ENCODE measurements around the gene USP6.
"Not testable (repeated sequence)": the region's sequence is repeated elsewhere in the genome, so short reads cannot be mapped to it uniquely, and the experiment has no call there.

The USP6 gene

DNA sequence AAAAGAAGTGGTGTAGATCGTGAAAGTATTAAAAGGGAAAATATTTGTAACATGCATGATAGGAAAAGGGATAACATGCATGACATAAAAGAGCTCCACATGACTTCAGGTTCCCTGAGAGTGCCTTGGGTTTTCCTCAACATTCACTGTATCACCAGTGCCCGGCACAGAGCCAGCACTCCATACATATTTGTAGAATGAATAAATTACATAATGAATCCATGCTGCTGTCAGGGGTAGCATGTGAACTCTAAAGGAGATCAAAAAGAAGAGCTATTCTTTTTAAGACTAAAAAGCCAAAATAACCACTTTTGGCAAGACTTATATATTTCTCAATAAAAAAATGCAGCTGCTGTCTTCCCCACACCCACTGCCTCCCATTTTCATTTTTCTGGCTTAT lies 78.5 kb downstream of the USP6 start:
- no peak for DNase-seq (ENCODE audit: low spot score)

DNA sequence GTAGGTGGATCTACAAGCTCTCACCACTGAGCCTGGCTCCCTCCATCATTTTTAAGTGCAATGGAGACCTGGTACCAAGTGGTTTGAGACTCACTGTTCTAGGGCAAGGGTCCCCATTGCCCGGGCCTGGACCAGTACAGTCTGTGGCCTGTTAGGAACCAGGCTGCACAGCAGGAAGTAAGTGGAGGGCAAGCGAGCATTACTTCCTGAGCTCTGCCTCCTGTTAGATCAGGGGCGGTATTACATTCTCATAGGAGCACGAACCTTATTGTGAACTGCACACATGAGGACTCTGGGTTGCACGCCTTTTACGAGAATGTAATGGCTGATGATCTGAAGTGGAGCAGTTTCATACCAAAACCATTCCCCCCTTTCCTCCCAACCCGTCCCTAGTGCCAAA lies 82.6 kb downstream of the USP6 start:
- no peak for DNase-seq (ENCODE audit: low spot score)

DNA sequence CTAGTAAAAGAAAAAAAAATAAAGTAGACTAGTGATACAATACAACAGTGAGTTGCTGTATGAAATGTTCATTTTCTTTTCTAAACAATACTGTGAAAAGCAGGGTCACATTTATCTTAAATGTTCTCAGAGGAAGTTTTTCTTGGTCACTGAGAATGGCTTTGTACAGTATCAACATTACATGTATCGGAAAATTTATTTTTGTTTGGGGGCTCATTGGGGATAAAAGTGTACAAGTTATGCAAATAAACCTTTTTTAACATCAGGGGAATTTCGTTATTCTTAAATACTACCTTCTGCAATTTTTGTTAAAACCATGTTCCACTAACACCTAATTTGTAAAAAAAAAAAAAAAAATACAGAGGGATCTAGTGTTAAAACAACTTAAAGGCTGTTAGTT lies 84.5 kb downstream of the USP6 start:
- DNase-seq (ENCODE audit: low spot score), result no peak

DNA sequence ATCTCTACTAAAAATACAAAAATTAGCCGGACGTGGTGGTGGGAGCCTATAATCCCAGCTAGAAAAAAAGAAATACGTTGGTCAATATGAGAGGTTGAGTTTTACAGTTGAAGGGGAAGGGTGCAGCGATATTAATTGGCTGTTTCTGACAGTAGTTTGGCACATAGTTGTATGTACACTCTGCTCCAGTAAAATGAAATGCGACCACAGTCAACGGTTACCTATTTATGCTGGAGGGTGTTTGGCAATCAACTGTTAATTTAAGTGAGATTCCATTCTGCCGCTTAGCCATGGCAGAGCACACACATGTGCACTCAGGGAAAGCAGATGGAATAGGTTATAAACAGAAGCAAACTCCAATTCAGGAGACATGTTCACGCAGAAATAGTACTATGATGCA lies 85.2 kb downstream of the USP6 start:
- DNase-seq (ENCODE audit: low spot score), result no peak

DNA sequence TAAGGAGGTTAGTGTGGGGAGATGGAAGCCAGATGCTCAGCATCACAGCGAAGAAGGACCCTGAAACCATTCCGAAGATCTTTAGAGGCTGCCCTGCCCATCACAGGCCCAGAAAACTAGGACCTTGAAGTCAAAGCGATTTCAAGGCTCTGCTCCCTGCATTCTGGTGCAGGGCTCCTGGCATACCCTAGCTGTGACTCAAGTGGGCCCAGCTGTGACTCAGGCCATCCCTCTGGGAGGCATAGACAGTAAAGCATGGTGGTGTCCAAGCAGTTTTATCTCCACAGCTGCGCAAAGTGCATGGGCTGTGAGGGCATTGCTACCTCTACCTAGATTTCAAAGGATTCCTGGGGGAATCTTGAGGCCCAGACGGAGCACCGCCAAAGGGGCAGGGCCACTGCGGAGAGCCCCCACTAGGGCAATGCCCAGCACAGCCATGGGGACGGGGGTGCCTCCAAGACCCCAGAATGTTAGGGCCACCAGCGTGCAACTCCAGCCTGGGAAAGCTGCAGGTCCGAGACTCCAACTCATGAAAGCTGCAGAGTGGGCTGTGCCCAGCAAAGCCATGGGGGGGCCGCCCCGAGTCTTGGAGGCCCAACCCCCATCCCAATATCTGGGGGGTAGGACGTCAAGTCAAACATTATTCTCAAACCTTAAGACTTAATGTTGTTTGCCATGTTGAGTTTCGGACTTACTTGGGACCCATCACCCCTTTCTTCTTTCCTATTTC lies 87.5 kb downstream of the USP6 start:
- DNase-seq (ENCODE audit: low spot score), result no peak

DNA sequence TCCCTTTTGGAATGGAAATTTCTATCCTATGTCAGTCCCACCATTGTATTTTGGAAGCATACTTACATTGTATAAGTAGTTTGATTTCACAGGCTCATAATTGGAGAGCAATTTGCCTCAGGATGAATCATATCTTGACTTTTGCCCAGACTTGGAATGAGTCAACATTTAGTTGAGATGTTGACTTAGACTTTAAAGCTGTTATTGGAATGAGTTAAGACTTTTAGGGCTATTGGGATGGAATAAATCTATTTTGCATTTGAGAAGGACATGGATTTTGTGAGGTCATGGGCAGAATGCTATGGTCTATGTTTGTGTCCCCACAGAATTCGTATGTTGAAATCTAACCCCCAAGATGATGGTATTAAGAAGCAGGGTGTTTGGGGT lies 88.1 kb downstream of the USP6 start:
- DNase-seq (ENCODE audit: low spot score), result no peak

DNA sequence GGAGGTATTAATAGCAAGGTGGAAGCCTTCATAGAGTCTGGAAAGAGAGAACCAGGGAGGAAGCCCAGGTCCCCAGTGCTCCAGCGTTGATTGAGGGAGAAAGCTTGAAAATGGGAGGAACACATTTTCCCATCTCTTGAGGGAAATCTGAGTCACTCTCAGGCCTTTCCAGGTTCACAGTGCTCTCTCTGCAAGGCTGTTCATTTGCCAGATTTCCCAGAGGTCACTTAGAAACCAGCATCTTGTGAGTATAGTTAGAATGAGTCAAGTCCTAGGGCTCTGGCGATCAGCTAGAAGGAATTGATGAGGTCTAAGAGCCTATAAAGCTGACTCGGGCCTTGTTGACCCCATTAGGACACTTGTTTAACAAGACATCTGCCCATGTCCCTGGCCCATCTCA lies 93.6 kb downstream of the USP6 start:
- no peak for DNase-seq (ENCODE audit: low spot score)

DNA sequence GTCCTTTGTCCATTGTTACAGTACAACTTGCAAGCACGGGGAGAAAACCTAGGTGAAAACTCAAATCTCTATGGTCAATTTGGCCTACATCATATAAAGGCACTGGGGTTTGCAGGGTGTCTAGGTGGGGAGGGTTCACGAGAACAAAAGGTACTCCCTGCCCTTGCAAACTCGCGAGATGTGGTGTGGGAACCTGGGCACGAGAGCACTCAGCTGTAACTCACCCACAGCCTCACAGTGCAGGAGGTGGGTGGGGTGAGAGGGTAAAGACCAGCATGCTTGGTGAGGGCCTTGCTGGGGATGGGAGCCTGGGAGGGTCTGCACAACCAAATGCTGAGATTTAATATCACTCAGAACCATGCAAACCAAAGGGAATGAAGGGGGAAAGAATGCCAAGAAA lies 94.3 kb downstream of the USP6 start:
- DNase-seq (ENCODE audit: low spot score), result no peak

DNA sequence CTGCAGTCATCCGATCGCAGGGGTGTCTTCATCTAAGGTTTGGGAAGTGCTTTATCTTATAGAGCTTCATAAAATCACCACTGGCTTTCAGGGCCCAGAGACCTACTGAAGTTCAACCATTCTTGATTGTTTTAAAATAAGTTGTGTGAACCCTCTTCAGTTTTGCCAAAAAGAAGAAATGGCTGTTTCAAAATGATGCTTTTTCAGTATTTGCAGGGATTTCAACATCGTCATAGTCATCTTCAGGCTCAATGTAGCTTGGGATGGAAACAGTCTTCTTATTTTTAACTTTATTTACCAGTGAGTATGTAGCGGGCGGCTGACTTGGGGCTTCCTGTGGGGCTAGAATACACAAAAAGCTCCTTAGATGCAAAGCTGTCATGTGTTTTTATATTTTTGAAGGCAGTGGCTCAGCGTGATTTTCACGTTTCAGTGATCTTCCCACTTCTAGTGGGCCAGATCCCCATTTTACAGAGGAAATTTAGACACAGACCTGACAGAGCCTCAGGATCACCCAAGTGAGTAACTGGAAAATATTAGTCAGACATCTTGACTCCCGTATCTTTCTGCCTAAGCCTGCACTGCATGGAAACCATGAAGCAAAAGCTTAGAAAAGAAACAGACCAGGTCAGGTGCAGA lies 94.9 kb downstream of the USP6 start:
- DNase-seq (ENCODE audit: low spot score), result no peak

DNA sequence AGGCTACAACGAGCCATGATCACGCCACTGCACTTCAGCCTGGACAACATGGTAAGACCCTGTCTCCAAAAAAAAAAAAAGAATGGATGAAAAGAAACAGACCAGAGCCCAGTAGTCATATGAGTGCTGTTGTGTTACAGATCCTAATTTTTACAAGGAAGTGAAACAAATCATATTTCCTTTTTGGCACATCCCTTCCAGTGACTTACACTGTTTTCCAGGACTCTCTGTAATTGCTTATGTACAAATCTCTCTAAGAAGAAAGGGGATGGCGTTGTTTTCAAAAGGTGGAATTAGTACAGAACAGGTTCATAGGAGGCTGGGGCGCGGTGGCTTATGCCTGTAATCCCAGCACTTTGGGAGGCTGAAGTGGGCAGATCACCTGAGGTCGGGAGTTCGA lies 95.6 kb downstream of the USP6 start:
- DNase-seq (ENCODE audit: low spot score), result no peak

DNA sequence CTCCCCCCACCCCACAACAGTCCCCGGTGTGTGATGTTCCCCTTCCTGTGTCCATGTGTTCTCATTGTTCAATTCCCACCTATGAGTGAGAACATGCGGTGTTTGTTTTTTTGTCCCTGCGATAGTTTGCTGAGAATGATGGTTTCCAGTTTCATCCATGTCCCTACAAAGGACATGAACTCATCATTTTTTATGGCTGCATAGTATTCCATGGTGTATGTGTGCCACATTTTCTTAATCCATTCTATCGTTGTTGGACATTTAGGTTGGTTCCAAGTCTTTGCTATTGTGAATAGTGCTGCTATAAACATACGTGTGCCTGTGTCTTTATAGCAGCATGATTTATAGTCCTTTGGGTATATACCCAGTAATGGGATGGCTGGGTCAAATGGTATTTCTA lies 101.7 kb downstream of the USP6 start:
- not testable (repeated sequence) for DNase-seq (ENCODE audit: low spot score)

DNA sequence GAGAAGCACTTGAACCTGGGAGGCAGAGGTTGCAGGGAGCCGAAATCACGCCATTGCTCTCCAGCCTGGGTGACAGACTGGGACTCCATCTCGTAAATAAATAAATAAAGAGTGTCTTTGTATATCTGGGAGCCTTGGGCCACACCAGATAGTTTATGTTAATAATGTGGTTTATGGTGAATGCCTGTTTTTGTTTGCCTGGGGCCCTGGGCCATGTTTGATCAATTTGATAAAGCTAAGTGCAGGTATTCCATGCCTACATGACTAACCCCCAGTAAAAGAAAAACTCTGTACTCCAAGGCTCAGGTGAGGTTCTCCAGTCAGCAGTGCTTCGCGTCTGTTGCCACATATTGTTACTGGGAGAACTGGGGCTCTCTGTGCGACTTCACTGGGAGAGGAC lies 103.7 kb downstream of the USP6 start:
- DNase-seq (ENCODE audit: low spot score), result no peak

DNA sequence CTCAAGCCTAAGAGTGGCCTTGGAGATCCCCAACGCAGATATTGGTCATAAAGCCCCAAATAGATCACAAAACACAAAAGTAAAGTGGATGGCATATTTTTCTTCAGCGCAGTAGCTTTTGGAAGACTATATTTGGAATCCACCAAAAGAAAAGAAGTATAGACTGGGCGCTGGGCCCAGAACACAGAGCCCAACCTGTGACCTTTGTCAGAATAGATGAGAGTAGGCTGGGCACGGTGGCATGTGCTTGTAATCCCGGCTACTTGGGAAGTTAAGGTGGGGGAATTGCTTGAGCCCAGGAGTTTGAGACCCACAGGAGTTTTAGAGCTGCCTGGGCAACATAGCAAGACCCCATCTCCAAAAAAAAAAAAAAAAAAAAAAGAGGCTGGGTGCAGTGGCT lies 104.2 kb downstream of the USP6 start:
- no peak for DNase-seq (ENCODE audit: low spot score)

DNA sequence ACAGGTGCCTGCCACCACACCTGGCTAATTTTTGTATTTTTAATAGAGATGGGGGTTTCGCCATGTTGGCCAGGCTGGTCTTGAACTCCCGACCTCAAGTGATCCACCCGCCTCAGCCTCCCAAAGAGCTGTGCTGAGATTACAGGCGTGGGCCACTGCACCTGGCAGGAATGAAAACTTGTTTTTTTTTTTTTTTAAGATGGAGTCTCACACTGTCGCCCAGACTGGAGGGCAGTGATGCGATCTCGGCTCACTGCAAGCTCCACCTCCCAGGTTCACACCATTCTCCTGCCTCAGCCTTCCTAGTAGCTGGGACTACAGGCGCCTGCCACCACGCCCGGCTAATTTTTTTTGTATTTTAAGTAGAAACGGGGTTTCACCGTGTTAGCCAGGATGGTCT lies 106.1 kb downstream of the USP6 start:
- not testable (repeated sequence) for DNase-seq (ENCODE audit: low spot score)

Measured in SW480 (cell line).